Neural cell (in vitro differentiated cells): ENCODE measurements around the gene NDE1. TPM values are rescaled to one million over a fixed set of nuclear protein-coding genes. Genes with fewer than 3 reads are reported as not detected.

ENCODE experiments used
- H2AFZ ChIP-seq: fragments of 200-600, 300-800 bp; sonication (generic), shearing (Covaris generic); 2 replicates; pipeline ENCODE4 v1.6.0; 2014; ENCODE audit warnings: low read depth, mild to moderate bottlenecking, antibody characterized with exemption, low read length, moderate library complexity
- H3F3A ChIP-seq: fragments of 200-600 bp; shearing (Covaris generic); 2 replicates; pipeline ENCODE4 v1.6.1; 2016; ENCODE audit warnings: mild to moderate bottlenecking, moderate library complexity, mixed read lengths, antibody characterized with exemption, low read length; ENCODE audit not compliant: insufficient read depth, poor library complexity, severe bottlenecking
- H3K27ac ChIP-seq: fragments of 200-600, 300-800 bp; sonication (generic), shearing (Covaris generic); 2 replicates; pipeline ENCODE4 v1.5.1; 2014; ENCODE audit warnings: mild to moderate bottlenecking, low read length, moderate library complexity
- H3K27me3 ChIP-seq: fragments of 300-800, 200-600 bp; sonication (generic), shearing (Covaris generic); 2 replicates; pipeline ENCODE4 v1.6.0; 2014; ENCODE audit warnings: mild to moderate bottlenecking, low read depth, low read length, moderate library complexity; ENCODE audit not compliant: insufficient read depth
- H3K36me3 ChIP-seq: fragments of 300-800, 200-600 bp; sonication (generic), shearing (Covaris generic); 2 replicates; pipeline ENCODE4 v1.5.1; 2014; ENCODE audit warnings: mild to moderate bottlenecking, antibody characterized with exemption, low read length, moderate library complexity; ENCODE audit not compliant: insufficient read depth
- H3K4me2 ChIP-seq: fragments of 300-800, 200-600 bp; sonication (generic), shearing (Covaris generic); 2 replicates; pipeline ENCODE4 v1.6.0; 2014; ENCODE audit warnings: mild to moderate bottlenecking, low read length
- H3K4me3 ChIP-seq: fragments of 300-800, 200-600 bp; sonication (generic), shearing (Covaris generic); 2 replicates; pipeline ENCODE4 v1.5.1; 2014; ENCODE audit warnings: mild to moderate bottlenecking, low read length, moderate library complexity
- H3K79me2 ChIP-seq: fragments of 200-600 bp; shearing (Covaris generic); replicated peaks from 2 replicates; pipeline ENCODE4 v1.6.0; 2014; ENCODE audit warnings: mild to moderate bottlenecking, low read length, moderate library complexity; ENCODE audit not compliant: insufficient read depth
- H3K9ac ChIP-seq: fragments of 300-800, 200-600 bp; sonication (generic), shearing (Covaris generic); 2 replicates; pipeline ENCODE4 v1.6.1; 2016; ENCODE audit warnings: mild to moderate bottlenecking, low read length, mixed read lengths
- H3K9me2 ChIP-seq: fragments of 200-600 bp; shearing (Covaris generic); 2 replicates; pipeline ENCODE4 v1.6.1; 2016; ENCODE audit warnings: mild to moderate bottlenecking, low read length, mixed read lengths; ENCODE audit not compliant: insufficient read depth
- H3K9me3 ChIP-seq: fragments of 200-600, 300-800 bp; sonication (generic), shearing (Covaris generic); 2 replicates; pipeline ENCODE4 v1.6.1; 2016; ENCODE audit warnings: mild to moderate bottlenecking, mixed run types, low read length, moderate library complexity, mixed read lengths
- H4K20me1 ChIP-seq: fragments of 200-600 bp; shearing (Covaris generic); 2 replicates; pipeline ENCODE4 v1.6.1; 2016; ENCODE audit warnings: mild to moderate bottlenecking, mixed run types; ENCODE audit not compliant: insufficient read depth
- CTCF ChIP-seq: fragments of 450-650 bp; IDR thresholded peaks from 2 replicates; pipeline ENCODE4 v1.5.1; 2014; ENCODE audit warnings: antibody characterized with exemption, mild to moderate bottlenecking, moderate library complexity; ENCODE audit not compliant: poor library complexity, severe bottlenecking
- EP300 ChIP-seq: fragments of 450-650 bp; conservative IDR thresholded peaks from 2 replicates; pipeline ENCODE4 v1.6.1; 2014; ENCODE audit warnings: antibody characterized with exemption, mild to moderate bottlenecking, moderate library complexity; ENCODE audit not compliant: poor library complexity, severe bottlenecking
- EZH2 ChIP-seq: fragments of 200-600, 300-800 bp; shearing (Covaris generic), sonication (generic); IDR thresholded peaks from 2 replicates; pipeline ENCODE4 v1.6.1; 2014; ENCODE audit warnings: antibody characterized with exemption, low read length, borderline replicate concordance, mild to moderate bottlenecking; ENCODE audit not compliant: insufficient read depth, poor library complexity, severe bottlenecking
- MXI1 ChIP-seq: fragments of 450-650 bp; conservative IDR thresholded peaks from 2 replicates; pipeline ENCODE4 v1.6.1; 2014; ENCODE audit warnings: antibody characterized with exemption, mild to moderate bottlenecking; ENCODE audit not compliant: poor library complexity, severe bottlenecking
- POLR2AphosphoS5 ChIP-seq: IDR thresholded peaks from 2 replicates; pipeline ENCODE4 v1.6.1; 2012
- RAD21 ChIP-seq: fragments of 450-650 bp; conservative IDR thresholded peaks from 2 replicates; pipeline ENCODE4 v1.6.1; 2014; ENCODE audit warnings: antibody characterized with exemption, mild to moderate bottlenecking, moderate library complexity
- REST ChIP-seq: IDR thresholded peaks from 2 replicates; pipeline ENCODE4 v1.6.1; 2012; ENCODE audit warnings: borderline replicate concordance
- SMC3 ChIP-seq: fragments of 450-650 bp; conservative IDR thresholded peaks from 2 replicates; pipeline ENCODE4 v1.6.1; 2014; ENCODE audit warnings: antibody characterized with exemption, mild to moderate bottlenecking, moderate library complexity; ENCODE audit not compliant: poor library complexity
- TAF1 ChIP-seq: IDR thresholded peaks from 2 replicates; pipeline ENCODE4 v1.6.1; 2012; ENCODE audit warnings: low read depth
- polyA plus RNA-seq: library from polyadenylated mRNA; depleted of rRNA; stranded (reverse); fragments of >200 nt; gene quantifications from 2 replicates; pipeline ENCODE4 v1.2.3, GENCODE V29; 2014

Gene NDE1
- polyA plus RNA-seq, 1 donor from 2014 or later, result not detected

- Histone ChIP-seq H3K27ac (no peak overlapping the region), H3K9ac (no peak overlapping the region), H3K4me3 (no peak overlapping the region), H3K9me2 (no peaks in the 10 kb centered on the region), H3K79me2 (no peaks in the 10 kb centered on the region), H2AFZ (no peak overlapping the region), H3K36me3 (peaks cover 8% of the 10 kb centered on the region), H3K27me3 (no peaks in the 10 kb centered on the region), H4K20me1 (no peaks in the 10 kb centered on the region), H3F3A (no peaks in the 10 kb centered on the region), H3K9me3 (no peaks in the 10 kb centered on the region), H3K4me2 (no peak overlapping the region)
- TF ChIP-seq POLR2AphosphoS5, result no peak
- TF ChIP-seq CTCF, result no peak
- TF ChIP-seq RAD21, result no peak
- TF ChIP-seq TAF1, result no peak
- TF ChIP-seq REST, result no peak
- no peak for TF ChIP-seq EP300
- no peak for TF ChIP-seq MXI1
- no peak for TF ChIP-seq EZH2
- no peak for TF ChIP-seq SMC3
Observed at GRCh38 chr16:15621889-15622288, 28.2 kb upstream of the NDE1 start.

GRCh38 chr16:15631730-15632409, 18.2 kb upstream of the NDE1 start:
- Histone ChIP-seq H2AFZ (no peak overlapping the region), H3K9ac (no peak overlapping the region), H3K9me3 (no peaks in the 10 kb centered on the region), H3K36me3 (no peaks in the 10 kb centered on the region), H3K4me2 (no peak overlapping the region), H3K27me3 (no peaks in the 10 kb centered on the region), H3K27ac (no peak overlapping the region), H3K9me2 (no peaks in the 10 kb centered on the region), H4K20me1 (no peaks in the 10 kb centered on the region), H3F3A (no peaks in the 10 kb centered on the region), H3K79me2 (peaks cover 5% of the 10 kb centered on the region), H3K4me3 (no peak overlapping the region)
- TF ChIP-seq EP300, result no peak
- TF ChIP-seq TAF1, result no peak
- no peak for TF ChIP-seq POLR2AphosphoS5
- TF ChIP-seq CTCF, result no peak
- TF ChIP-seq MXI1, result no peak
- TF ChIP-seq SMC3, result no peak
- TF ChIP-seq EZH2, result no peak
- TF ChIP-seq REST, result no peak
- TF ChIP-seq RAD21, result no peak
